A549 (cell line): ENCODE data around the gene RPL3. TPM values are rescaled to one million over a fixed set of nuclear protein-coding genes. Genes with fewer than 3 reads are reported as not detected.
"Not testable (repeated sequence)": the region's sequence is repeated elsewhere in the genome, so short reads cannot be mapped to it uniquely, and the experiment has no call there.

Experiments used
- ATAC-seq, 2 experiments: fragments of 200-7000 bp in 1 of 2; fragments of >200 bp in 1 of 2; cut with Nextera tagmentation in 1 of 2; cut with Tn5 transposase in 1 of 2; 3 replicates each; pipeline versions ENCODE4 v1.8.0 to v1.9.1; 2018 to 2020; ENCODE audit warnings: mild to moderate bottlenecking in 1 of 2, moderate library complexity in 1 of 2
- CTCF ChIA-PET: fragments of 300-600 bp; sonication (Branson Sonifier 250); formaldehyde crosslinking; extraction: SDS; loops from one replicate; lab custom pipeline; 2021; ENCODE audit warnings: antibody characterized with exemption, inconsistent platforms; lab: Yijun Ruan, JAX
- POLR2A ChIA-PET: fragments of 350-600 bp; formaldehyde crosslinking; extraction: SDS; loops from one replicate; lab custom pipeline; 2021; ENCODE audit warnings: antibody characterized with exemption, inconsistent platforms; lab: Yijun Ruan, JAX
- DNase-seq, 2 experiments: peaks; one replicate each; pipeline versions ENCODE4 v3.0.0 to v3.0.0-alpha.2; 2011 to 2016; ENCODE audit warnings: low read depth in 1 of 2, low spot score in 1 of 2
- FAIRE-seq: peaks from 2 replicates; lab custom pipeline; 2011; peaks lifted over from hg19 to GRCh38; lab: Jason Lieb, UNC
- H3K27ac ChIP-seq, 2 experiments: fragments of >200 bp; sonication (Bioruptor Twin); formaldehyde crosslinking; 3 replicates each; pipeline ENCODE4 v1.5.1; 2016 to 2017
- H3K4me1 ChIP-seq: fragments of >200 bp; sonication (Bioruptor Twin); formaldehyde crosslinking; 3 replicates; pipeline ENCODE4 v1.6.1; 2016
- H3K4me2 ChIP-seq: fragments of >200 bp; sonication (Bioruptor Twin); formaldehyde crosslinking; 3 replicates; pipeline ENCODE4 v1.6.1; 2016
- H3K4me3 ChIP-seq: fragments of >200 bp; sonication (Bioruptor Twin); formaldehyde crosslinking; 3 replicates; pipeline ENCODE4 v1.5.1; 2016
- H3K9me3 ChIP-seq: fragments of >200 bp; sonication (Bioruptor Twin); formaldehyde crosslinking; 3 replicates; pipeline ENCODE4 v1.6.1; 2016
- CHD4 ChIP-seq: fragments of 200-600 bp; sonication (generic); IDR thresholded peaks from 2 replicates; pipeline ENCODE4 v1.6.1; 2016; ENCODE audit warnings: antibody characterized with exemption, mild to moderate bottlenecking, borderline replicate concordance
- CTCF ChIP-seq: fragments of >200 bp; sonication (Bioruptor Twin); formaldehyde crosslinking; IDR thresholded peaks from 3 replicates; pipeline ENCODE4 v1.5.1; 2016
- EHMT2 ChIP-seq: fragments of 200-600 bp; sonication (generic); IDR thresholded peaks from 2 replicates; pipeline ENCODE4 v1.6.1; 2016; ENCODE audit warnings: antibody characterized with exemption, low read depth, mild to moderate bottlenecking, moderate library complexity
- ESRRA ChIP-seq: fragments of 150-350 bp; IDR thresholded peaks from 2 replicates; pipeline ENCODE4 v1.6.1; 2014; ENCODE audit warnings: mild to moderate bottlenecking, low read length, borderline replicate concordance
- HES2 ChIP-seq: fragments of >200 bp; sonication (Bioruptor Twin); formaldehyde crosslinking; IDR thresholded peaks from 2 replicates; pipeline ENCODE4 v1.6.1; 2016
- KDM5A ChIP-seq: fragments of 200-600 bp; sonication (generic); IDR thresholded peaks from 2 replicates; pipeline ENCODE4 v1.6.1; 2016; ENCODE audit warnings: antibody characterized with exemption, mild to moderate bottlenecking
- MAFK ChIP-seq: fragments of 450-650 bp; IDR thresholded peaks from 2 replicates; pipeline ENCODE4 v1.6.1; 2014; ENCODE audit not compliant: partially characterized antibody
- MYC ChIP-seq: IDR thresholded peaks from 2 replicates; pipeline ENCODE4 v1.6.1; 2012; ENCODE audit warnings: mild to moderate bottlenecking, inconsistent platforms, low read length, improper control_type of control experiment, borderline replicate concordance
- RARB ChIP-seq: fragments of 250-450 bp; sonication (Bioruptor Pico); IDR thresholded peaks from 2 replicates; pipeline ENCODE4 v1.8.0; 2021; ENCODE audit warnings: mild to moderate bottlenecking, moderate library complexity
- RCOR1 ChIP-seq: fragments of 150-350 bp; IDR thresholded peaks from 2 replicates; pipeline ENCODE4 v1.6.1; 2014; ENCODE audit warnings: antibody characterized with exemption, low read length, low read depth
- REST ChIP-seq: fragments of 200-600 bp; sonication (generic); IDR thresholded peaks from 2 replicates; pipeline ENCODE4 v1.6.1; 2016; ENCODE audit warnings: antibody characterized with exemption, mild to moderate bottlenecking, moderate library complexity
- TP53 ChIP-seq: fragments of 250-450 bp; sonication (Bioruptor Pico); IDR thresholded peaks from 2 replicates; pipeline ENCODE4 v1.5.0; 2021; ENCODE audit warnings: mild to moderate bottlenecking, moderate library complexity
- USF2 ChIP-seq: fragments of 450-650 bp; IDR thresholded peaks from 2 replicates; pipeline ENCODE4 v1.6.1; 2014; ENCODE audit warnings: antibody characterized with exemption
- ZNF302 ChIP-seq: fragments of 250-450 bp; sonication (Bioruptor Pico); IDR thresholded peaks from 2 replicates; pipeline ENCODE4 v1.9.0; 2021; ENCODE audit warnings: inconsistent platforms, mild to moderate bottlenecking, moderate library complexity
- ZSCAN20 ChIP-seq: fragments of 250-450 bp; sonication (Bioruptor Pico); IDR thresholded peaks from 2 replicates; pipeline ENCODE4 v1.8.0; 2022; ENCODE audit warnings: mild to moderate bottlenecking, moderate library complexity
- WGBS: methylation state at CpG from one replicate; pipeline ENCODE4 v1.1.6; 2017; ENCODE audit errors: missing lambda C conversion rate; 5-methylcytosine and 5-hydroxymethylcytosine counted together
- polyA plus RNA-seq, 4 experiments: library from polyadenylated mRNA; depleted of rRNA in 3 of 4; stranded (reverse); fragments of >200 nt; fragmentation: RNase III in 1 of 4; extraction: RNeasy Plus Mini Kit Qiagen cat#74134 plus additional on column Dnase treatment in 1 of 4; gene quantifications; 2 replicates in 3 of 4; 3 replicates in 1 of 4; pipeline ENCODE4 v1.2.3, GENCODE V29; 2011 to 2017

The RPL3 gene
- polyA plus RNA-seq, 2 of the 4 experiments (the other 2 are of a cell fraction): 1,921 to 1,965 TPM

GRCh38 chr22:39361496-39361895, 42.1 kb upstream of the RPL3 start:
- TF ChIP-seq KDM5A: no peak
- TF ChIP-seq RCOR1: no peak
- no peak for TF ChIP-seq ZSCAN20 (CRISPR knock-in tag)
- TF ChIP-seq RARB (CRISPR knock-in tag): no peak
- ATAC-seq: no peak
- no peaks in the 10 kb centered on the region for H3K9me3 ChIP-seq
- no peak overlapping the region for H3K4me2 ChIP-seq
- no peak overlapping the region for H3K4me3 ChIP-seq
- H3K4me1 ChIP-seq: no peaks in the 10 kb centered on the region
- no peak for FAIRE-seq
- 72% methylated on average over 7 of the region's 7 CpGs for WGBS
- DNase-seq: no peak
- ChIA-PET POLR2A (no interaction called here), CTCF (no interaction called here)
- H3K27ac ChIP-seq: no peak overlapping the region

GRCh38 chr22:39360674-39361413, 41.4 kb upstream of the RPL3 start:
- Histone ChIP-seq H3K4me3 (no peak overlapping the region), H3K9me3 (no peaks in the 10 kb centered on the region), H3K4me2 (no peak overlapping the region), H3K27ac (peak overlapping the region in 1 of 2 experiments; percentile 37; a peak in 1 of 6 replicates), H3K4me1 (no peaks in the 10 kb centered on the region)
- ATAC-seq: peak in 1 of 2 experiments; percentile 31; a peak in 3 of 6 replicates
- 73% methylated on average over 14 of the region's 14 CpGs for WGBS
- FAIRE-seq: no peak
- POLR2A ChIA-PET: interaction anchor here (0.7 kb wide), 1 partner anchor 155 kb away, joined by 6 read pairs; no protein-coding TSS in a partner anchor
- CTCF ChIA-PET: interaction anchor here (0.6 kb wide), 1 partner anchor 11 kb away, joined by 3 read pairs; no protein-coding TSS in a partner anchor
- DNase-seq: peak in 1 of 2 experiments; percentile 29
- TF ChIP-seq CTCF (no peak), HES2 (no peak), CHD4 (no peak), MYC (no peak), TP53 (CRISPR knock-in tag) (no peak)

GRCh38 chr22:39360242-39360641, 40.8 kb upstream of the RPL3 start:
- 89% methylated on average over 18 of the region's 18 CpGs for WGBS
- FAIRE-seq (no peak), DNase-seq (no peak)
- POLR2A ChIA-PET: no interaction called here
- Histone ChIP-seq H3K4me3 (no peak overlapping the region), H3K27ac (no peak overlapping the region), H3K9me3 (no peaks in the 10 kb centered on the region), H3K4me2 (no peak overlapping the region), H3K4me1 (no peaks in the 10 kb centered on the region)
- CTCF ChIA-PET: no interaction called here
- no peak for TF ChIP-seq MAFK
- TF ChIP-seq, all 56 proteins: peak for 0
- ATAC-seq: no peak

GRCh38 chr22:39359659-39360195, 40.3 kb upstream of the RPL3 start:
- TF ChIP-seq ZNF302 (CRISPR knock-in tag) (no peak), EHMT2 (no peak), USF2 (no peak), ESRRA (no peak), REST (no peak)
- peak in 1 of 2 experiments; percentile 17; a peak in 1 of 6 replicates for ATAC-seq
- FAIRE-seq: no peak
- WGBS: 89% methylated on average over 9 of the region's 9 CpGs
- Histone ChIP-seq H3K4me3 (no peak overlapping the region), H3K4me1 (no peaks in the 10 kb centered on the region), H3K9me3 (no peaks in the 10 kb centered on the region), H3K27ac (no peak overlapping the region), H3K4me2 (no peak overlapping the region)
- ChIA-PET POLR2A (no interaction called here), CTCF (no interaction called here)
- DNase-seq: no peak

GRCh38 chr22:39358197-39358596, 38.8 kb upstream of the RPL3 start:
- POLR2A ChIA-PET, H3K4me2 ChIP-seq, H3K9me3 ChIP-seq, H3K27ac ChIP-seq, FAIRE-seq, H3K4me3 ChIP-seq, H3K4me1 ChIP-seq, ATAC-seq, DNase-seq: not testable (repeated sequence)
- WGBS: 91% methylated on average over 15 of the region's 17 CpGs
- CTCF ChIA-PET: interaction anchor here (0.8 kb wide), 1 partner anchor 177 kb away, joined by 4 read pairs; no protein-coding TSS in a partner anchor
